ENCODE data around the gene TCF12.

TCF12 gene

DNA sequence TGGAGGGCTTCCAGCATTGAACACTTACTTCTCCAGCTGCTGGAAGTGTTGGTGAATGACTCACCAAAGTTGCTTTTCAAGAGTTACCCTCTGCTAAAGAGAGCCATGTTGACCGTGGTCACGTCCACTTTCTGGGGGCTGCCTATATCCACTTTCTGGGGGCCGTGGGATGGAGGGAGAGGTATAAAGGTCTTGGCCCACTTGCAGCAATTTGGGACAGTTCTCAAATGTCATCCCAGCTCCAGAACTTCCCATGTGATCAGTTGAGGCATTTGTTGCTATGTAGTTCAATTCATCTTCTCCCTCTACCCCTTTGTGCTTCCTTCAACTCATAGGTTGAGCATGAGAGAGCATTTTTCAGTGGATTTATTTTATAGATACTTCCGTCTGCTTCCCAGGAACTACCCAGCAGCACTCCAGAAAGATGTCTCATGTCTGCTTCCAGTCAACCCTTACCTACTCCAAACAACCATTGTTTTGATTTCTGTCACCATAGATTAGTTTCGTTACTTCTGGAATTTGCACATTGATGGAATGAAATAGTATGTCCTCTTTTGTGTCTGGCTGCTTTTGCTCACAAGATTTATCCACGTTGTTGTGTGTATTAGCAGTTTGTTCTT is 130.6 kb downstream of the TCF12 start:
- Histone ChIP-seq H3K27me3 (ENCODE audit: control insufficient read depth, insufficient read depth, low read length) (no peaks in the 10 kb centered on the region), H3K4me1 (ENCODE audit: control insufficient read depth, insufficient read depth, low read length) (no peaks in the 10 kb centered on the region), H3K9me3 (ENCODE audit: control insufficient read depth, low read length) (no peaks in the 10 kb centered on the region), H3K4me3 (ENCODE audit: low read length) (no peak overlapping the region), H3K36me3 (ENCODE audit: control insufficient read depth, insufficient read depth, low read length) (no peaks in the 10 kb centered on the region), H3K9ac (ENCODE audit: low read length) (no peak overlapping the region)

DNA sequence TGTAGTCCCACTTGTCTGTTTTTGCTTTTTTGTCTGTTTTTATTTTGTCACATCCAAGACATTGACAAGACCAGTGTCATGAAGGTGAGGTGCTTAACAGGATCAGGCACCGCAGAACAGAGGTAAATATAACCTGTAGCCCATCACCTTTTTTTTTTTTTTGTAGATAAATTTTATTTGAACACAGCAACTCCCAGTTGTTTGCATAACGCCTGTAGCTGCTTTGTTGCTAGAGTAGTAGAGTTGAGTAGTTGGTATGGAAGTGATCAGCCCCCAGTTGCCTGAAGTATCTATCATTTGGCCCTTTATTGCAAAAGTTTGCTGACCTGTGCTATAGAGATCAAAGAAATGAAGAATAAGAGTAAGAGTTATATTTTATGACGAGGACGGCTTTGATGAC is 135.0 kb downstream of the TCF12 start:
- Histone ChIP-seq H3K4me1 (ENCODE audit: control insufficient read depth, insufficient read depth, low read length) (no peaks in the 10 kb centered on the region), H3K9me3 (ENCODE audit: control insufficient read depth, low read length) (no peaks in the 10 kb centered on the region), H3K27me3 (ENCODE audit: control insufficient read depth, insufficient read depth, low read length) (no peaks in the 10 kb centered on the region), H3K9ac (ENCODE audit: low read length) (no peak overlapping the region), H3K4me3 (ENCODE audit: low read length) (no peak overlapping the region), H3K36me3 (ENCODE audit: control insufficient read depth, insufficient read depth, low read length) (no peaks in the 10 kb centered on the region)

DNA sequence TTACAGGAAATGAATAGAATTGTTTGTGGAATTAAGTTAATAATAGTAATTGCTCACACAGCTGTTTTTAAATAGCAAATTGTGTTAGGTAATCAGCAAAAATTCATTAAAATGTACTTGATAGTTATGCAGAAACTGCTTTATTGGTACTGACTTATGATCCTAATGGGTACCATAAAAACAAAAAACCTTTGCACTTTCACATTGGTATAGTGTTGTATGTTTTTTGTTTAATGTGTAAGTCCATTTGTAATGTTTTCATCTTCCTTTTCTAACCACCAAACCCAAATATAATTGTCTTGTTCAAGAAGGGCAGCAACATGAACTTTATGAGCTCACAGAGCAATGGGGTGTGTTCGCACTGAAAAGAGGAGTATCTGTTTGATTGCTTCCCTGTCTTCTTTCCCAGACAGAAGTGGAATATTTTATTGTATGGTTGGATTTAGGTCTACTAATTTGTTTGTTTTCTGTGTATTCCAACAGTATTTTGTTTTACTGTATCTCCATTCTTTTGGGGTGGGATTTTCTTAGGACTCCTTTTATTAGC is 135.8 kb downstream of the TCF12 start:
- H3K9ac ChIP-seq (ENCODE audit: low read length) = no peak overlapping the region
- no peaks in the 10 kb centered on the region for H3K36me3 ChIP-seq (ENCODE audit: control insufficient read depth, insufficient read depth, low read length)
- no peaks in the 10 kb centered on the region for H3K27me3 ChIP-seq (ENCODE audit: control insufficient read depth, insufficient read depth, low read length)
- no peak overlapping the region for H3K4me3 ChIP-seq (ENCODE audit: low read length)
- H3K4me1 ChIP-seq (ENCODE audit: control insufficient read depth, insufficient read depth, low read length) = no peaks in the 10 kb centered on the region
- no peaks in the 10 kb centered on the region for H3K9me3 ChIP-seq (ENCODE audit: control insufficient read depth, low read length)

DNA sequence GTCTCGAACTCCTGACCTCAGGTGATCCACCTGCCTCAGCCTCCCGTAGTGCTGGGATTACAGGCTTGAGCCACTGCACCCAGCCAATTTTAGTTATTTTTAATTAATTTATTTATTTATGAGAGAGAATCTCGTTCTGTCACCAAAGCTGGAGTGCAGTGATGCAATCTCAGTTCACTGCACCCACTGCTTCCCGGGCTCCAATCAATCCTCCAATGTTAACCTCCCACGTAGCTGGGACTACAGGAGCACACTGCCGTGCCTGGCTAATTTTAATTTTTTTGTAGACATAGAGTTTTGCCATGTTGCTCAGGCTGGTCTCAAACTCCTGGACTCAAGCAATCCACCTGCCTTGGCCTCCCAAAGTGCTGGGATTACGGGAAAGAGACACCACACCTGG is 137.9 kb downstream of the TCF12 start:
- no peaks in the 10 kb centered on the region for H3K27me3 ChIP-seq (ENCODE audit: control insufficient read depth, insufficient read depth, low read length)
- H3K36me3 ChIP-seq (ENCODE audit: control insufficient read depth, insufficient read depth, low read length) = no peaks in the 10 kb centered on the region
- no peak overlapping the region for H3K9ac ChIP-seq (ENCODE audit: low read length)
- H3K9me3 ChIP-seq (ENCODE audit: control insufficient read depth, low read length) = no peaks in the 10 kb centered on the region
- no peak overlapping the region for H3K4me3 ChIP-seq (ENCODE audit: low read length)
- H3K4me1 ChIP-seq (ENCODE audit: control insufficient read depth, insufficient read depth, low read length) = no peaks in the 10 kb centered on the region

DNA sequence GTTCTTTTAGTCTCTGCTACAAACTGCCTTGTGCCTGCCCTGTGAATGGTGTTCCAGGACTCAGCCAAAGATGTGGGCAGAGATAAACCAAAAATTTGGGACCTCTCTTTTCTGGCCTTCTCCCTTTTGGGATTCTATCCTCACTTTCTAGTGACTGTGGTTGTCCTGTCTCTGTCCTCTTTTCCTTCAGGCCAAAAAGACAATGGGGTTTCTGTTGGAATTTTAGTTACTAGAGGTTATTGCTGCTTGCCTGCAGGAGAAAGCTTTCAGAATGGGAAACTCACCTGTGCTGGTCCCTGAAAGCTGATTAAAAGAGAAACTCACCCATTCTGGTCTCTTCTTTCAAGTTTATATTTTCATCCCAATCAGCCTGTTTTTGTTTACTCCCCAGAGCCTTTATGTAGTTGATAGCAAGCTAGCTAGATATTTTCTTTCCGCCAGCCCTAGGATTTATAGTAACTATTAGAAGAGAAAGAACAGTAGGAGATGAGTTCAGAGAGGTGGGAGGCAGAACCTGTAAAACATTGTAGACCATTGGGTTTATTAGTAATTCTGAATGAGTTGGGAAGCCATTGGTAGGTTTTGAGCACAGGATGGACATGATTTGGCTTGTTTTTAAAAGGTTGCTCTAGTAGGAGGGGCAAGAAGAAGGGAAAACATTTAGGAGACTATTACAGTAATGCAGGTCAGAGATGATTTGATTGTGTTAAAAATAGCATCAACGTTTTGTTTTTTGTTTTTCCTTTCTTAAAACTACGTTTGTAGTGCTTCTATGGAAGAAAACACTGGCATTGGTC is 138.9 kb downstream of the TCF12 start:
- no peak overlapping the region for H3K9ac ChIP-seq (ENCODE audit: low read length)
- H3K36me3 ChIP-seq (ENCODE audit: control insufficient read depth, insufficient read depth, low read length) = no peaks in the 10 kb centered on the region
- no peaks in the 10 kb centered on the region for H3K27me3 ChIP-seq (ENCODE audit: control insufficient read depth, insufficient read depth, low read length)
- no peaks in the 10 kb centered on the region for H3K4me1 ChIP-seq (ENCODE audit: control insufficient read depth, insufficient read depth, low read length)
- H3K9me3 ChIP-seq (ENCODE audit: control insufficient read depth, low read length) = no peaks in the 10 kb centered on the region
- no peak overlapping the region for H3K4me3 ChIP-seq (ENCODE audit: low read length)

DNA sequence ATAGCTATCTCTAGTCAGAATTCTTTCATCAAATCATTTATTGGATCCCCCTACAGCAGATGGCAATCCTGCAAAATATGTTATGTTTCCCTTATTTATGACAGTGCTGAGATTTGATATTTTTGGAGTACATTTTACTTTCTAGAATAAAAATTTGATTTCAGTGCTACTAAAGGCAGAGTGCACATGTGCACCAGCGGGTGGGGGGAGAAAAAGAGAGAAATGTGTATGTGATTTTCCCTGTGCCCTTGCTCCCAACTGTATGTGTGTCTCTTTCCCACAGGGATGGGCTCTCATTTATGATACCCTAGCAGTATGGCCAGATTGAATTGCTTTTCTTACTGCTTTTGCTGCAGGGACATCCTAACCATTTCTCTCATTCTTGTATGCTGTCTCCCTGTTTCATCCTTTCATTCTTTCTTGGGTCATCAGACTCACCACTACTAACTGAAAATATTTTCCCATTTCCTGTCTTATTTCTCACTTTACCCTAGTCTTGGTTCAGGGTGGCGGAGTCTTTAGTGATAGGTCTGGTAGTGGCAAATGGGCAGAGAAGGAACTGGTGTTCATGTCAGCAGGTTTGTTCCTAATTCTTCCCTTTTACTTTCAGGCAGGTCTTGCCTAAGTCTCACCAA is 140.7 kb downstream of the TCF12 start:
- Histone ChIP-seq H3K27me3 (ENCODE audit: control insufficient read depth, insufficient read depth, low read length) (no peaks in the 10 kb centered on the region), H3K4me1 (ENCODE audit: control insufficient read depth, insufficient read depth, low read length) (no peaks in the 10 kb centered on the region), H3K9me3 (ENCODE audit: control insufficient read depth, low read length) (no peaks in the 10 kb centered on the region), H3K9ac (ENCODE audit: low read length) (no peak overlapping the region), H3K4me3 (ENCODE audit: low read length) (no peak overlapping the region), H3K36me3 (ENCODE audit: control insufficient read depth, insufficient read depth, low read length) (no peaks in the 10 kb centered on the region)

DNA sequence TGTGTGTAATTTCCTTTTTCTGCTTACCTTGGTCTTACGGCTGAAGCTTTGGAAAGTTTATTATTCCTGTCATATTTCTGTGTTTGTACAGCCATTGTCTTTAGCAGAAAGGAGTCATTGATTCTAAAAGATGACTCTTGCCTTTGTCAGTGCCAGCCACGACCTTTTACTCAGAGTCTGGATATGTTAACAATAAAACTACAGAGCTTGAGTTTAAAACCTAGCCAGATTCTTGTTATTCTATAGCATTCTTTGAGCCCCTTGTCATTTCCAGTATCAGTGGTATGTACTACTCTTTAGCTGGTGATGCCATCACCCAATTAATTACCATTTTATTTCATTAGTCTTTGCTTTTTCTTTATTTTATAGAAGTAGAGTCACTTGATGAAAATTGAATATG is 142.4 kb downstream of the TCF12 start:
- H3K9ac ChIP-seq (ENCODE audit: low read length) = no peak overlapping the region
- no peaks in the 10 kb centered on the region for H3K36me3 ChIP-seq (ENCODE audit: control insufficient read depth, insufficient read depth, low read length)
- no peak overlapping the region for H3K4me3 ChIP-seq (ENCODE audit: low read length)
- no peaks in the 10 kb centered on the region for H3K4me1 ChIP-seq (ENCODE audit: control insufficient read depth, insufficient read depth, low read length)
- no peaks in the 10 kb centered on the region for H3K27me3 ChIP-seq (ENCODE audit: control insufficient read depth, insufficient read depth, low read length)
- H3K9me3 ChIP-seq (ENCODE audit: control insufficient read depth, low read length) = no peaks in the 10 kb centered on the region

DNA sequence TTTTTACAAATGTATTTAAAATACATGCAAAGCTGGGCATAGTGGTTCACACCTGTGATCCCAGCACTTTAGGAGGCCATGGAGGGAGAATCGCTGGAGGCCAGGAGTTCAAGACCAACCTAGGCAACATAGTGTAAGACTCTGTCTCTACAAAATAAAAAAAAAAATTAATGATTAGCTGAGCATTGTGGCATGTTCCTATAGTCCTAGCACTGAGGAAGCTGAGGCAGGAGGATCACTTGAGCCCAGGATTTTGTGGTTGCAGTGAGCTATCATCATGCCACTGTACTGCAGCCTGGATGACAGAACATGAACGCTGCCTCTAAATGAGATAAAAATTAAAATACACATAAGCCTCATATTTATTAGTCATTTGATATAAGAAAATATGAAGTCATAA is 142.8 kb downstream of the TCF12 start:
- Histone ChIP-seq H3K36me3 (ENCODE audit: control insufficient read depth, insufficient read depth, low read length) (no peaks in the 10 kb centered on the region), H3K9ac (ENCODE audit: low read length) (no peak overlapping the region), H3K4me1 (ENCODE audit: control insufficient read depth, insufficient read depth, low read length) (no peaks in the 10 kb centered on the region), H3K4me3 (ENCODE audit: low read length) (no peak overlapping the region), H3K9me3 (ENCODE audit: control insufficient read depth, low read length) (no peaks in the 10 kb centered on the region), H3K27me3 (ENCODE audit: control insufficient read depth, insufficient read depth, low read length) (no peaks in the 10 kb centered on the region)

DNA sequence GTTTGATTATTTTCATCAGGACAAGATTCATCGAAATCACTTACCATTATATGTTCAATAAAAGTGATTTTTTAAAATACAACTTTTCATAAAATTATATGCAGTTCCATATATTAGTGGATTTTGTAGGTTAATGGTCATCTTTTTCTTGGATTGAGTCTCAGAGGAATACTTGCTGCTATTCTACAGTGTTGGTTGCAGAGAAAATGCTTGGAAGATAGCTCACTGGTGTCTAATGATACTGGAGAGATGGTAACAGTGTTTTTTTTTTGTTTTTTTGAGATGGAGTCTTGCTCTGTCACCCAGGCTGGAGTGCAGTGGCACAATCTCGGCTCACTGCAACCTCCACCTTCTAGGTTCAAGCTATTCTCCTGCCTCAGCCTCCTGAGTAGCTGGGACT is 143.3 kb downstream of the TCF12 start:
- no peaks in the 10 kb centered on the region for H3K36me3 ChIP-seq (ENCODE audit: control insufficient read depth, insufficient read depth, low read length)
- H3K4me3 ChIP-seq (ENCODE audit: low read length) = no peak overlapping the region
- H3K9me3 ChIP-seq (ENCODE audit: control insufficient read depth, low read length) = no peaks in the 10 kb centered on the region
- H3K4me1 ChIP-seq (ENCODE audit: control insufficient read depth, insufficient read depth, low read length) = no peaks in the 10 kb centered on the region
- H3K9ac ChIP-seq (ENCODE audit: low read length) = no peak overlapping the region
- H3K27me3 ChIP-seq (ENCODE audit: control insufficient read depth, insufficient read depth, low read length) = no peaks in the 10 kb centered on the region

DNA sequence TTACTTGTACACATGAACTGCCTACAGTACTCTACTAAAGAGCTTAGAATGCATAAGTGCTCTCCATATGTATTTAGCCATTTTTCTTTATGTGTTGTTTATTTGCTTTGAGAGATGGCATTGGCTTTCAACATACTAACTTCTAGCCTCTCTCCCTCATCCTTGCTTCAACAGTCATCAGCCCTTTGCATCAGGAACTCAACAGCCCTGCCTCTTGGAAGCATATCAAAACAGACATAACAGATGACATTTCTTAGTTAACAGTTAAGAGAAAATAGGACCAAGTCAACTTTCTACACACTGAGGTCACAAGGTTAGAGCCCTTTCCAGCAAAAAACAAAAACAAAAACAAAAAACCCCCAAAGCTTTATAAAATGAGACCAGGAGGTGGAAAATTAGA is 145.6 kb downstream of the TCF12 start:
- no peaks in the 10 kb centered on the region for H3K36me3 ChIP-seq (ENCODE audit: control insufficient read depth, insufficient read depth, low read length)
- H3K27me3 ChIP-seq (ENCODE audit: control insufficient read depth, insufficient read depth, low read length) = no peaks in the 10 kb centered on the region
- no peak overlapping the region for H3K4me3 ChIP-seq (ENCODE audit: low read length)
- no peaks in the 10 kb centered on the region for H3K4me1 ChIP-seq (ENCODE audit: control insufficient read depth, insufficient read depth, low read length)
- no peak overlapping the region for H3K9ac ChIP-seq (ENCODE audit: low read length)
- no peaks in the 10 kb centered on the region for H3K9me3 ChIP-seq (ENCODE audit: control insufficient read depth, low read length)

DNA sequence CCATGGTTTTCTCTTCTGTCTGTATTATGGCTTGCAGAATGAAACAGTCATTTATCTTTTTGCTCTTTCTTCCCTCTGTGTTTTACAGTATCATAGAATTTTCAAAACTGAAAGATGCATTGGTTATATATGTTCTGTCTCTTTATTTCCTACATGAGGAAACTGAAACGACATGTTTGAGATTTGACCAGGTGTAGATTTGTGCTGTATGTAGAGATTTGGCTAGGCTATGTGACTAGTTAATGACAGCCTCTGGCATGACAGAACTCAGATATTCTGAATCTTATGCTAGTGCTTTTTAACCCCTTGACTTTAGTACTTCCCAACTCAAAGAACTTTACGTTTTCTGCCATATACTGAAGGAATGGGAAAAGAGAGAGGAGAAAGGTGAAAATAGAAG is 151.0 kb downstream of the TCF12 start:
- Histone ChIP-seq H3K27me3 (ENCODE audit: control insufficient read depth, insufficient read depth, low read length) (no peaks in the 10 kb centered on the region), H3K4me3 (ENCODE audit: low read length) (no peak overlapping the region), H3K9ac (ENCODE audit: low read length) (no peak overlapping the region), H3K9me3 (ENCODE audit: control insufficient read depth, low read length) (no peaks in the 10 kb centered on the region), H3K36me3 (ENCODE audit: control insufficient read depth, insufficient read depth, low read length) (no peaks in the 10 kb centered on the region), H3K4me1 (ENCODE audit: control insufficient read depth, insufficient read depth, low read length) (no peaks in the 10 kb centered on the region)

DNA sequence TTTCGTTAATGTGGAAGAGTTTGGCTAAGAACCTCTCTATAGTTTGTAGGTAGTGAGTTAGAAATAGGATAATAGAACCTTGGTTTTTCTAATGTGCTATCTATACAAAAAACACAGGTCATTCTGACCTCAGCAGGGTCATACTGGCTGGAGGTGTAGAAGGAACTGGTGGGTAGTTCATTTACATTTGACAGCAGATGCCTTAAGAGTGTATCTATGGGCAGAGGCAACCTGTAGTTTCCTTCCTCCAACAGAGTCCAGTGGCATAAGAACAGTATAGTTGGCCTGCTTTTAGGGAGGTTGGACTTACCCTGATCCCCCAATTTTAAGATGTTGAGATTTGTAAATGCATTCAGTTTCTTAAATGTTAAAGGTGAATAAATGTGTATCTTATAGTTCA is 152.2 kb downstream of the TCF12 start:
- Histone ChIP-seq H3K27me3 (ENCODE audit: control insufficient read depth, insufficient read depth, low read length) (no peaks in the 10 kb centered on the region), H3K36me3 (ENCODE audit: control insufficient read depth, insufficient read depth, low read length) (no peaks in the 10 kb centered on the region), H3K4me1 (ENCODE audit: control insufficient read depth, insufficient read depth, low read length) (no peaks in the 10 kb centered on the region), H3K4me3 (ENCODE audit: low read length) (no peak overlapping the region), H3K9me3 (ENCODE audit: control insufficient read depth, low read length) (no peaks in the 10 kb centered on the region), H3K9ac (ENCODE audit: low read length) (no peak overlapping the region)
